ENCODE measurements around the gene PRR11.

Gene PRR11

DNA sequence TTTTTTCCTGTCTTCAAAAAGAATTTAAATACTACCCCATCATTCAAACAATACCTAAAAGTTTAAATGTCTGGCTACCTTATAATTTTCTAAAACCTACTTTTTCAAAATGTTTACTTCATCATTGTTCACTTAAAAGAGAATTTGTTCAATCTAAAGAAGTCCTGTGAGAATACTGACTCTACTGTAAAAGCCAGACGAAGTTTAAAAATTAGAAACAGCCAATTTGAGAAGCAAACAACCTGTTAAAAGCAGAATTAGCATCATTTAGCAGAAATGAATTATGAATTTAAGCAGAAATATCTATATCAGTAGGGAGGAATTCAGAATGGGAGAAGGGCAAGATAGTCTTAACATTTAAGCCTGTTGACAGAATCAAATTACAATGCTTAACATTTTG is 2.6 kb upstream of the PRR11 start:
- H3K4me3 ChIP-seq (ENCODE audit: low read depth, low read length), result peak overlapping the region; percentile 88
- no peak for DNase-seq (ENCODE audit: low read depth)
- TF ChIP-seq, protein P1, sequence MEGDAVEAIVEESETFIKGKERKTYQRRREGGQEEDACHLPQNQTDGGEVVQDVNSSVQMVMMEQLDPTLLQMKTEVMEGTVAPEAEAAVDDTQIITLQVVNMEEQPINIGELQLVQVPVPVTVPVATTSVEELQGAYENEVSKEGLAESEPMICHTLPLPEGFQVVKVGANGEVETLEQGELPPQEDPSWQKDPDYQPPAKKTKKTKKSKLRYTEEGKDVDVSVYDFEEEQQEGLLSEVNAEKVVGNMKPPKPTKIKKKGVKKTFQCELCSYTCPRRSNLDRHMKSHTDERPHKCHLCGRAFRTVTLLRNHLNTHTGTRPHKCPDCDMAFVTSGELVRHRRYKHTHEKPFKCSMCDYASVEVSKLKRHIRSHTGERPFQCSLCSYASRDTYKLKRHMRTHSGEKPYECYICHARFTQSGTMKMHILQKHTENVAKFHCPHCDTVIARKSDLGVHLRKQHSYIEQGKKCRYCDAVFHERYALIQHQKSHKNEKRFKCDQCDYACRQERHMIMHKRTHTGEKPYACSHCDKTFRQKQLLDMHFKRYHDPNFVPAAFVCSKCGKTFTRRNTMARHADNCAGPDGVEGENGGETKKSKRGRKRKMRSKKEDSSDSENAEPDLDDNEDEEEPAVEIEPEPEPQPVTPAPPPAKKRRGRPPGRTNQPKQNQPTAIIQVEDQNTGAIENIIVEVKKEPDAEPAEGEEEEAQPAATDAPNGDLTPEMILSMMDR (conservative IDR thresholded peaks at IDR 0.05; ENCODE audit: low read depth, low read length), result no peak

GRCh38 chr17:59154292-59154720 is 1.2 kb upstream of the PRR11 start:
- H3K4me3 ChIP-seq (ENCODE audit: low read depth, low read length), result peak overlapping the region; percentile 88
- peak; percentile 56 for DNase-seq (ENCODE audit: low read depth)
- TF ChIP-seq, protein P1 (conservative IDR thresholded peaks at IDR 0.05; ENCODE audit: low read depth, low read length), result no peak

DNA sequence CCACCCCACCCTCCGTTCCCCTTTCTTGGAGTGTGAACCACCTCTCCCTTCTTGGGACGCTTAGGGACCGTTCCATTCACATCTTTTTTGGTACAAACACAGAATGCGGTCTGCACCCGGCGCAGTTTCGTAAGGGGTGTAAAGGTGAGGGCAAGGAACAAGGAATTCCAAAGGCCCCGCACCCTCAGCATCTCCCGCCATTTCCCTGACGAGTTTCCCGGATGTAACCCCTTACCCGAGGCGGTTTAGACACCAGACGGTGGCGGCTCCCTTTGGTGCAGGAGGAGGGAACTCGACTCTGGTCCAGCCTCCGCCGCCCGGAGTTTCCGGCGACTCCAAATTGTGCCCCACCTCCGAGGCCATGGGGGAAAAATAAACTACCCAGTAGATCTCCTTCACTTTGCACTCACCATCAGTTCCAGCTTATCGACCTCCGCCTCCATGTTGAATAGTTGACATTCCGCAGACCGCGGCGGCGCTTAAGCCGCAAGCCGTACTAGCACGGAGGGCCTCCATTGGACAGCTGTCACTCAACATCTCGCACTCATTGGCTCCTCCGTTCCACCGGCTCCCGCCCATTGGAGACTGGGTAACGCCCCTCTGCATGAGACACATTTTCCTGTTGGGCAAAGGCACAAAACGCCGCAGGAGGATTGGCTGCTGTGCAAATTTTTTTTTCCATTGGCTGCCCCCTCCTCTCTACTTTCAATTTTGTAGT is 666 bp upstream of the PRR11 start, which contains the start of gene SKA2:
TSS of gene SKA2 (minus strand) at position 466 of the 718 bp plus-strand sequence. CDS start at position 443, 23 bp downstream.
- TF ChIP-seq, protein P1 (conservative IDR thresholded peaks at IDR 0.05; ENCODE audit: low read depth, low read length), result no peak
- peak within 1 kb of the TSS; percentile 88 for H3K4me3 ChIP-seq (ENCODE audit: low read depth, low read length)
- DNase-seq (ENCODE audit: low read depth), result no peak

- peak; percentile 38 for DNase-seq (ENCODE audit: low read depth)
- TF ChIP-seq, protein P1 (conservative IDR thresholded peaks at IDR 0.05; ENCODE audit: low read depth, low read length), result no peak
- H3K4me3 ChIP-seq (ENCODE audit: low read depth, low read length), result no peak overlapping the region
Measured at GRCh38 chr17:59160157-59161025, 4.8 kb downstream of the PRR11 start.

DNA sequence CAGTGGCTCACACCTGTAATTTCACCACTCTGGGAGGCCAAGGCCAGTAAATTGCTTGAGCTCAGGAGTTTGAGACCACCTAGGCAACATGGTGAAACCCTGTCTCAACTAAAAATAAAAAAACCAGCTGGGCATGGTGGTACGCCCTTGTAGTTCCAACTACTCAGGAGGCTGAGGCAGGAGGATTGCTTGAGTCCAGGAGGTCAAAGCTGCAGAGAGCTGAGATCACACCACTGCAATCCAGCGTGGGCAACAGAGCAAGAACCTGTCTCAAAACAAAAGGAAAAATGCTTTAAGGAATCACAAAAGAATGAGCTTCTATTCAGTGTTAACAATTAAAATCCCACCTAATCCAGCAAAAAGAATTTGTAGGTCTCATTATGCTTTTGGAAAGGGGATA is 5.9 kb downstream of the PRR11 start:
- TF ChIP-seq, protein P1 (conservative IDR thresholded peaks at IDR 0.05; ENCODE audit: low read depth, low read length), result no peak
- DNase-seq (ENCODE audit: low read depth), result no peak
- no peak overlapping the region for H3K4me3 ChIP-seq (ENCODE audit: low read depth, low read length)

DNA sequence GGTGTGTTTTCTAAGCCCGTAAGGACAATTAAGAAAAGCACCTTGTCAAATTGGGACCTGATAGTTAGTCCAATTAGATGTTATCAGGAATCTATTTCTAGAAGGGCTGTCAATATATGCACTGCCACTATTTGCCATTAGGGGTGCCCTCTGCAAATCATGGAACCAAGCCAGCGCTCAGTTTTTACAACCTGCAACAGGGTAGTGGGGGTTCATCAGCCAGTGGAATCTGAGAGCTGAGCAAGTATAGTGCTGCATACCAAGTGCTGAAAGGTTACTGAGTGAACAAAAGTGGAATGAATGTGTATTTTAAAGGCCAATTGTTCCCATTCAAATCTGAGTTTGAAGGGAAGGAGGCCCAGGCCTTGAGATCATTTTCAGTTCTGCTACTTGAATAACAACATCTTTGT is 10.4 kb downstream of the PRR11 start:
- no peak overlapping the region for H3K4me3 ChIP-seq (ENCODE audit: low read depth, low read length)
- DNase-seq (ENCODE audit: low read depth), result peak; percentile 83
- TF ChIP-seq, protein P1 (conservative IDR thresholded peaks at IDR 0.05; ENCODE audit: low read depth, low read length), result peak; percentile 78
